Parathyroid adenoma (tissue), 2 donors: Measurements from ENCODE around the gene SEBOX.

ENCODE experiments used
- H2AFZ ChIP-seq: fragments of 300-600 bp; sonication (generic); one replicate; pipeline ENCODE4 v1.7.0; 2017; ENCODE audit warnings: antibody characterized with exemption, mild to moderate bottlenecking
- H3K27ac ChIP-seq: fragments of 300-600 bp; sonication (generic); one replicate; pipeline ENCODE4 v1.7.0; 2017
- H3K27me3 ChIP-seq: fragments of 300-600 bp; sonication (generic); one replicate; pipeline ENCODE4 v1.7.0; 2017; ENCODE audit warnings: low read length; ENCODE audit not compliant: control insufficient read depth, insufficient read depth
- H3K36me3 ChIP-seq: fragments of 300-600 bp; sonication (generic); one replicate; pipeline ENCODE4 v1.7.0; 2017; ENCODE audit warnings: low read length; ENCODE audit not compliant: control insufficient read depth, insufficient read depth
- H3K4me1 ChIP-seq: fragments of 300-600 bp; sonication (generic); one replicate; pipeline ENCODE4 v1.7.0; 2017; ENCODE audit warnings: control low read depth
- H3K4me2 ChIP-seq: fragments of 300-600 bp; sonication (generic); one replicate; pipeline ENCODE4 v1.7.0; 2017; ENCODE audit warnings: low read length
- H3K4me3 ChIP-seq: fragments of 300-600 bp; sonication (generic); one replicate; pipeline ENCODE4 v1.7.0; 2017; ENCODE audit warnings: low read depth, low read length
- H3K79me2 ChIP-seq: fragments of 300-600 bp; sonication (generic); one replicate; pipeline ENCODE4 v1.7.0; 2017; ENCODE audit warnings: control low read depth
- H3K9ac ChIP-seq: fragments of 300-600 bp; sonication (generic); one replicate; pipeline ENCODE4 v1.7.0; 2017; ENCODE audit warnings: mild to moderate bottlenecking
- H3K9me3 ChIP-seq: fragments of 300-600 bp; sonication (generic); one replicate; pipeline ENCODE4 v1.7.0; 2017; ENCODE audit warnings: low read length; ENCODE audit not compliant: control insufficient read depth
- CTCF ChIP-seq: fragments of 300-600 bp; sonication (generic); IDR thresholded peaks from one replicate; pipeline ENCODE4 v1.7.0; 2017; ENCODE audit warnings: antibody characterized with exemption, mild to moderate bottlenecking
- donor health status: primary hyperparathyroidism.

SEBOX gene

GRCh38 chr17:28370744-28371103 is 5.7 kb upstream of the SEBOX start:
- Histone ChIP-seq H3K9ac (no peak overlapping the region), H3K27me3 (no peaks in the 10 kb centered on the region), H3K4me1 (peaks cover 9% of the 10 kb centered on the region), H3K79me2 (peaks cover 10% of the 10 kb centered on the region), H3K9me3 (no peaks in the 10 kb centered on the region), H2AFZ (peak overlapping the region; percentile 79), H3K27ac (peak overlapping the region; percentile 66), H3K36me3 (no peaks in the 10 kb centered on the region), H3K4me3 (no peak overlapping the region), H3K4me2 (peak overlapping the region; percentile 69)
- no peak for TF ChIP-seq CTCF

DNA sequence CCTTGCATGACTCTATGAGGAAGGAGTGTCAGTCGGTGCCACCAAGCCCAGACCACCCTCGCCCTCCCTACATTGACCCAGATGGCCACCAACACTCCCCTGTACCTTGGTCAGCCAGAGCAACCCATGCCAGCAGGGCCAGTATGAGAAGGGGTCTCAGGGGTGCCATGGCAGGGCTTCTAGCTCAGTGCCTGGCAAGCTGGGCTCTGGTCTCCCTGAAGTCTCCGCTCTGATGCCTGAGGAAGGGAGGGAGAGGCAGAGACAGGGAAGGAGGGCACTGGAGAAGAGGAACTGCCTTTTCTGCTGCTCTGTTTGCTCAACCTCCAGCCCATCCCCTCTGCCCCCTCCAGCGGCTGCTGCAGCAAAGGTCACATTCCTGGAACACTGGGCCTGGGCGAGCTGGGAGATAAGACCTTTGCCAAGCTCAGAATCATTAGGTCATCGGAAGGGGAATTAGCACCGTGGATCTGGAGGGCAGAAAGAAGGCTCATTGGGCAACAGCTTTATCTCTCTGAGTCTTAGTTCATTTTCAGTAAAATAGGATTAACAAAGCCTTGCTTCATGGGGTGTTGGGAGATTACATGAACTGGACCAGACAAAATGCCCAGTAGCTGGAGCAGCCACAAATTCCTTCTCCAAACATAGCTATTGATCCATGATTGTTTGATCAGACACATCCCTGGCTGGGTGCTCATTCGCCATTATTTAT is 5.2 kb upstream of the SEBOX start, which contains the start of gene VTN:
TSS of gene VTN (minus strand) at position 273 of the 709 bp plus-strand sequence. CDS start at position 169, 104 bp downstream.
- TF ChIP-seq CTCF: no peak
- no peaks in the 10 kb centered on the region for H3K27me3 ChIP-seq
- no peaks in the 10 kb centered on the region for H3K9me3 ChIP-seq
- peak within 1 kb of the TSS; percentile 66 for H3K27ac ChIP-seq
- H3K36me3 ChIP-seq: no peaks in the 10 kb centered on the region
- peak within 1 kb of the TSS; percentile 69 for H3K4me2 ChIP-seq
- peak within 1 kb of the TSS; percentile 79 for H2AFZ ChIP-seq
- peaks cover 9% of the 10 kb centered on the region for H3K4me1 ChIP-seq
- peaks cover 10% of the 10 kb centered on the region for H3K79me2 ChIP-seq
- H3K9ac ChIP-seq: no peak within 1 kb of the TSS
- no peak within 1 kb of the TSS for H3K4me3 ChIP-seq

DNA sequence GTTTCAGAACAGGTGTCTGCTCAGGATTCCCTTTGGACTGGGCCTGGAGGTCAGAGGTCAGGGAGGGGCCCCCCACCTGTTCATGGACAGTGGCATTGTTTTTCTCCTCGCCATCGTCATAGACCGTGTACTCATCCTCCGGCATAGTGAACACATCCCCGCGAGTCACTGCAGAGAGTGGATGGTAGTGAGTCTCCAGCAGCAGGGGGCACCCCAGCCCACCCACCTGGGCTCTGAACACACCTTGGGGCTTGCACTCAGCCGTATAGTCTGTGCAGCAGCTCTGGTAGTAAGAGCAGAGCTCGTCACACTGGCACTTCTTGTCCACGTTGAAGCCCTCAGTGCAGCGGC is 4.7 kb upstream of the SEBOX start:
- Histone ChIP-seq H3K27me3 (no peaks in the 10 kb centered on the region), H3K4me2 (no peak overlapping the region), H3K79me2 (peaks cover 10% of the 10 kb centered on the region), H3K27ac (no peak overlapping the region), H3K36me3 (no peaks in the 10 kb centered on the region), H3K9ac (no peak overlapping the region), H3K4me3 (no peak overlapping the region), H2AFZ (no peak overlapping the region), H3K9me3 (no peaks in the 10 kb centered on the region), H3K4me1 (peaks cover 9% of the 10 kb centered on the region)
- no peak for TF ChIP-seq CTCF

DNA sequence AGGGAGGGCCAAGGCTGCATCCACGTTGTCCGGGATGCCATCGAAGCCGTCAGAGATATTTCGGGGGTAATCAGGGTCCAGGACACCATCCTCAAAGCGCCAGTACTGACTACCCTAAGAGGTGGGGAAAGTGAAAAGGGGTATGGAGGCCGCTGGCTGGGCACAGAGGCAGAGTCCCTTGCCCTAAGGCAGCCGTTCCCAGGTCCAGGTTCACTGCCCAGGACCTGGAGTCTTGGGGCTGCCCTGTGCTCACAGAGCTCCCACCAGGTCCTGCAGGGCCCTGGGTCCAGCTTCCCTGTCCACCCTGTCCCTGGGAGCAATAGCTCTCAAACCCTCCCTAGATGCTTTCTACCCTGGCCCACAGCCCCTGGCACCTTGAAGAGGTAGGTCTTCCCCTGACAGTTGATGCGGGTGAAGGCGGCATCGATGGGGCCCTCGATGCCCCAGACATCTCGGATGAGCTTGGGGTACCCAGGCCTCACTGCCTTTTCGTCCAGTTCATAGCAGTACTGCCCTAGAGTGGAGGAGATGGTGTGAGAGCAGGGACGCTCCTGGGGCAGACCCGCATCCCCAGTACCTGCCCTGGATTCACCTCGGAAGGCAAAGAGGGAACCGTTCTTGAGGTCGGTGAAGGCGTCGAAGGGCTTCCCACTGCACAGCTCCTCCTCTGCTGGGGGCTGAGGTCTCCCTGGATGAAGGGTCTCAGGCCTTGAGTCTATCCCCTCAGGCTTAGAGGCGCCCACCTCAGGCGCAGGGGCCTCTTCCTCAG is 4.1 kb upstream of the SEBOX start:
- no peak overlapping the region for H3K4me3 ChIP-seq
- TF ChIP-seq CTCF: no peak
- H3K36me3 ChIP-seq: no peaks in the 10 kb centered on the region

More for the DNA sequence above, 4.1 kb upstream of the SEBOX start:
- H3K9me3 ChIP-seq: no peaks in the 10 kb centered on the region
- H3K4me2 ChIP-seq: no peak overlapping the region
- H3K27me3 ChIP-seq: no peaks in the 10 kb centered on the region
- H3K27ac ChIP-seq: no peak overlapping the region
- no peak overlapping the region for H2AFZ ChIP-seq
- peaks cover 9% of the 10 kb centered on the region for H3K4me1 ChIP-seq
- no peak overlapping the region for H3K9ac ChIP-seq
- H3K79me2 ChIP-seq: peaks cover 5% of the 10 kb centered on the region
